BE2C (cell line): Measurements from ENCODE around the gene ZNF92.
"Not testable (repeated sequence)": the region's sequence is repeated elsewhere in the genome, so short reads cannot be mapped to it uniquely, and the experiment has no call there.

Experiments
- DNase-seq: peaks from one replicate; pipeline ENCODE4 v3.0.0-alpha.2; 2020
- H3K27me3 ChIP-seq: fragments of 250-450 bp; sonication (Bioruptor Pico); 2 replicates; pipeline ENCODE4 v1.5.1; 2020; ENCODE audit warnings: mild to moderate bottlenecking
- H3K36me3 ChIP-seq: fragments of 250-450 bp; sonication (Bioruptor Pico); 2 replicates; pipeline ENCODE4 v1.5.1; 2020; ENCODE audit warnings: mild to moderate bottlenecking
- H3K4me1 ChIP-seq: fragments of 250-450 bp; sonication (Bioruptor Pico); 2 replicates; pipeline ENCODE4 v1.5.1; 2020
- H3K4me3 ChIP-seq: 2 replicates; pipeline ENCODE4 v1.5.1; 2011; ENCODE audit warnings: low read depth, low read length
- H3K9me3 ChIP-seq: fragments of 250-450 bp; sonication (Bioruptor Pico); 2 replicates; pipeline ENCODE4 v1.5.1; 2020
- TF ChIP-seq, protein P1 (sequence below): IDR thresholded peaks from 2 replicates; pipeline ENCODE4 v1.5.1; 2012; ENCODE audit warnings: mild to moderate bottlenecking, low read depth, low read length

ZNF92 gene

DNA sequence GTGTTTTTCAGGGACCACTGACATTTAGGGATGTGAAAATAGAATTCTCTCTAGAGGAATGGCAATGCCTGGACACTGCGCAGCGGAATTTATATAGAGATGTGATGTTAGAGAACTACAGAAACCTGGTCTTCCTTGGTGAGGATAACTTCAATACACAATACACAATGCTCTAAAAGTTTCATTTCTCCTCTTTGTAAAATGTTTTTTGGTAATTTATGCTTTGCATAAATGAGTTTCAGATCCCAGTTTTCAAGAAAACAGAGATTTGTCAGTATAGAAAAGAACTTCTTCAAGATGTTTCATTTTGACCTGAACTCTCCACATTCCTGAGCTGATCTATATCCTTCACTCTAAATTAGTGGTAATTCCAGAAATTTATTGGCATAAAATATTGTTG, 14.2 kb downstream of the ZNF92 start:
- H3K4me3 ChIP-seq = no peak overlapping the region
- TF ChIP-seq, protein P1, sequence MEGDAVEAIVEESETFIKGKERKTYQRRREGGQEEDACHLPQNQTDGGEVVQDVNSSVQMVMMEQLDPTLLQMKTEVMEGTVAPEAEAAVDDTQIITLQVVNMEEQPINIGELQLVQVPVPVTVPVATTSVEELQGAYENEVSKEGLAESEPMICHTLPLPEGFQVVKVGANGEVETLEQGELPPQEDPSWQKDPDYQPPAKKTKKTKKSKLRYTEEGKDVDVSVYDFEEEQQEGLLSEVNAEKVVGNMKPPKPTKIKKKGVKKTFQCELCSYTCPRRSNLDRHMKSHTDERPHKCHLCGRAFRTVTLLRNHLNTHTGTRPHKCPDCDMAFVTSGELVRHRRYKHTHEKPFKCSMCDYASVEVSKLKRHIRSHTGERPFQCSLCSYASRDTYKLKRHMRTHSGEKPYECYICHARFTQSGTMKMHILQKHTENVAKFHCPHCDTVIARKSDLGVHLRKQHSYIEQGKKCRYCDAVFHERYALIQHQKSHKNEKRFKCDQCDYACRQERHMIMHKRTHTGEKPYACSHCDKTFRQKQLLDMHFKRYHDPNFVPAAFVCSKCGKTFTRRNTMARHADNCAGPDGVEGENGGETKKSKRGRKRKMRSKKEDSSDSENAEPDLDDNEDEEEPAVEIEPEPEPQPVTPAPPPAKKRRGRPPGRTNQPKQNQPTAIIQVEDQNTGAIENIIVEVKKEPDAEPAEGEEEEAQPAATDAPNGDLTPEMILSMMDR = no peak
- DNase-seq = no peak
- H3K36me3 ChIP-seq = peaks cover 36% of the 10 kb centered on the region
- H3K9me3 ChIP-seq = no peaks in the 10 kb centered on the region
- no peaks in the 10 kb centered on the region for H3K27me3 ChIP-seq
- no peaks in the 10 kb centered on the region for H3K4me1 ChIP-seq

DNA sequence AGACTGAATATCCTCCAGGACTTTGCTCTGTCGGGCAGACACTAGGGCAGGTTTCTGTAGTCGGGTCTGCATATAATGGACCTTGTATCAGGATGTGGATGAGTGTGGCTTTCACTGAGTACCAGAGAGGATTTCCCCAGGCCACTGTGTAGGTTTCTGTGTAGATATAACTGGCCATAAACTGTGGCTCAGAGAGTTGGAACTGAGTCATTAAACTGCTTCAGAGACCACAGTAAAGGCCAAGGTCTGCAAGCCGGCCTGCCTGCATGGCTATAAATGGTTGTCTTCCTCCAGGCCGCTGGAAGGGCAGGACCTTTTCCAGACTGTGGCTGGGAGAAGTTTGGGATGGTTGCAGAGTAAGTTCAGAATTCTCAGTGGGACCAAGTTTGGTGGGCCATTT, 16.9 kb downstream of the ZNF92 start:
- H3K4me3 ChIP-seq = no peak overlapping the region
- H3K4me1 ChIP-seq = no peaks in the 10 kb centered on the region
- H3K27me3 ChIP-seq = no peaks in the 10 kb centered on the region
- peaks cover 45% of the 10 kb centered on the region for H3K36me3 ChIP-seq
- H3K9me3 ChIP-seq = no peaks in the 10 kb centered on the region
- no peak for DNase-seq
- TF ChIP-seq, protein P1 = no peak

DNA sequence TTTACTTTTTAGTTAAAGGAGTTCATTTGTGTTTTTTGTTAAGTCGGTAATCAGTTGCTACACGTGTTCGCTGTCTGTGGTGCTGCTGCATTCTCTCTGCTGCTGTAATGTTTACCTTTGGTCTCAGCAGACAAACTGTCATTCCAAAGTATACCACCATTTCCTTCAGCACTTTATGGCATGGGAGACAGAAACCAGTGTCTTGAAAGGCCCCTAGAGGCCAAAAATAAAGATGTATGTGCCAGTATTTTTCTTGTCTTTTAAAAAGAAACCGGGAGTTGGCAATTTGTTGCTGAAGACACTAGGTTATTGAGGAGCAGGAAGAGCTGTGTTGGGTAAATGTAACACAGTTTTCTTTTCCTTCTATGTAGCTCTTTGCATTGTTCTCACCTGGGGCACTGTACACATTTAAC, 24.1 kb downstream of the ZNF92 start:
- H3K4me3 ChIP-seq = no peak overlapping the region
- H3K9me3 ChIP-seq = no peaks in the 10 kb centered on the region; the same call in 1 of the 2 replicates
- DNase-seq = no peak
- no peaks in the 10 kb centered on the region for H3K27me3 ChIP-seq
- peaks cover 41% of the 10 kb centered on the region for H3K36me3 ChIP-seq
- no peaks in the 10 kb centered on the region for H3K4me1 ChIP-seq
- TF ChIP-seq, protein P1 = no peak

DNA sequence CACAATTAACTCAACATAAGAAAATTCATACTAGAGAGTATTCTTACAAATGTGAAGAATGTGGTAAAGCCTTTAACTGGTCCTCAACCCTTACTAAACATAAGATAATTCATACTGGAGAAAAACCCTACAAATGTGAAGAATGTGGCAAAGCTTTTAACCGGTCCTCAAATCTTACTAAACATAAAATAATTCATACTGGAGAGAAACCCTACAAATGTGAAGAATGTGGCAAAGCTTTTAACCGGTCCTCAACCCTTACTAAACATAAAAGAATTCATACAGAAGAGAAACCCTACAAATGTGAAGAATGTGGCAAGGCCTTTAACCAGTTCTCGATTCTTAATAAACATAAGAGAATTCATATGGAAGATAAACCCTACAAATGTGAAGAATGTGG, 25.0 kb downstream of the ZNF92 start:
- DNase-seq, H3K9me3 ChIP-seq: not testable (repeated sequence)
- peaks cover 38% of the 10 kb centered on the region for H3K36me3 ChIP-seq

DNA sequence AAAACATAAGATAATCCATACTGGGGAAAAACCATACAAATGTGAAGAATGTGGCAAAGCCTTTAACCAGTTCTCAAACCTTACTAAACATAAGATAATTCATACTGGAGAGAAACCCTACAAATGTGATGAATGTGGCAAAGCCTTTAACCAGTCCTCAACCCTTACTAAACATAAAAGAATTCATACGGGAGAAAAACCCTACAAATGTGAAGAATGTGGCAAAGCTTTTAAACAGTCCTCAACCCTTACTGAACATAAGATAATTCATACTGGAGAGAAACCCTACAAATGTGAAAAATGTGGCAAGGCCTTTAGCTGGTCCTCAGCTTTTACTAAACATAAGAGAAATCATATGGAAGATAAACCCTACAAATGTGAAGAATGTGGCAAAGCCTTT, 25.4 kb downstream of the ZNF92 start:
- H3K36me3 ChIP-seq = peaks cover 38% of the 10 kb centered on the region

More for the DNA sequence above, 25.0 kb downstream of the ZNF92 start:
- H3K4me3 ChIP-seq, H3K27me3 ChIP-seq, H3K4me1 ChIP-seq: not testable (repeated sequence)

DNA sequence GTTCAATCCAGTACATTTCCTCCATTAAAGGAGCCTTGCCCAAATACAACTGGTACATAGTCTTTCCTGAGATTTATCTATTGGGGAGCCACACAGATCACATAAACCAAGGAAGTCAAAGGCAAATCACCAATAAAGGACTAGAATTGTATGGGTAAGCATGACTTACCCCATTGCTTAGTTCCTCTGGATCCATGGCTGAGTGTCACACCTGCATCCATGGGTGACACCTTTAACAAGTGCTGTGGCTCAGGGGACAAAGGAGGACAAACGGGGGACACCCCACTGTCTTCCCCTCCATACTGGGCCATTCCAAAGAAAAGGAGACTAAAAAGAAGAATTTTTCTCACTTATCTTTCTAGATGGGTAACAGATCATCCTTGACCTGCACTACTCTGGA, 30.4 kb downstream of the ZNF92 start:
- no peak for DNase-seq
- Histone ChIP-seq H3K4me1 (no peaks in the 10 kb centered on the region), H3K36me3 (peaks cover 14% of the 10 kb centered on the region), H3K4me3 (no peak overlapping the region), H3K27me3 (no peaks in the 10 kb centered on the region), H3K9me3 (no peaks in the 10 kb centered on the region; the same call in 1 of the 2 replicates)
- TF ChIP-seq, protein P1 = no peak

More for the DNA sequence above, 25.4 kb downstream of the ZNF92 start:
- not testable (repeated sequence) for H3K9me3 ChIP-seq, H3K4me3 ChIP-seq, H3K4me1 ChIP-seq, DNase-seq, H3K27me3 ChIP-seq

DNA sequence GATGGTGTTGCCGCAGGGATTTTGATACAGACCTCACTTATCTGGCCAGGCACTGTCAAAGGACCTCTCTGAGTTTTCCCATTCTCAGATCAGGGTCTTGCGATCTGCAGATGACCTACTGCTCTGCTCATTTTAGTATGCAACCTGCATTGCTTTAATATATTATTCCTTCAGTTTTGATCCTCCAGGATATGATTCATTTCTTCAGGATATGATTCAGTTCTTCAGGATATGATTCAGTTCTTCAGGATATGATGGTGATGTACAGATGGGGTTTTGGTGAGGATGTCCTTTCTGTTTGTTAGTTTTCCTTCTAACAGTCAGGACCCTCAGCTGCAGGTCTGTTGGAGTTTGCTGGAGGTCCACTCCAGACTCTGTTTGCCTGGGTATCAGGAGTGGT, 33.1 kb downstream of the ZNF92 start:
- DNase-seq, H3K27me3 ChIP-seq, H3K4me3 ChIP-seq, H3K9me3 ChIP-seq, H3K4me1 ChIP-seq, H3K36me3 ChIP-seq: not testable (repeated sequence)

DNA sequence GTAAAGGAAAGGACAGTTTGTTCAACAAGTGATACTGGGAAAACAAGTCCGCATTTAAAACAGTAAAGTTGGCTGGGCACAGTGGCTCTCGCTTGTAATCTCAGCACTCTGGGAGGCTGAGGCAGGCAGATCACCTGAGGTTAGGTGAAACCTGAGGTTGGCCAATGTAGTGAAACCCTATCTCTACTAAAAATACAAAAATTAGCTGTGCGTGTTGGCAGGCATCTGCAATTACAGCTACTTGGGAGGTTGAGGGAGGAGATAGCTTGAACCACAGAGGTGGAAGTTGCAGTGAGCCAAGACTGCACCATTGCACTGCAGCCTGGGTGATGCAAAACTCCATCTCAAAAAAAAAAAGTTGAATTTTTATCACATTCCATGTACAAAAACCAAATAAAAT, 35.7 kb downstream of the ZNF92 start:
- Histone ChIP-seq H3K36me3 (no peaks in the 10 kb centered on the region), H3K27me3 (no peaks in the 10 kb centered on the region), H3K4me1 (no peaks in the 10 kb centered on the region), H3K9me3 (no peaks in the 10 kb centered on the region), H3K4me3 (no peak overlapping the region)
- DNase-seq = no peak
- TF ChIP-seq, protein P1 = no peak
